Measurements from ENCODE around the gene CACNA2D2.

CACNA2D2 gene

GRCh38 chr3:50475348-50475747 is 28.1 kb downstream of the CACNA2D2 start:
- H2AFZ ChIP-seq (ENCODE audit: low read length): no peak overlapping the region
- no peak for TF ChIP-seq CTCF (IDR thresholded peaks at IDR 0.05; ENCODE audit: low read length)
- TF ChIP-seq EZH2 (IDR thresholded peaks at IDR 0.05; ENCODE audit: borderline replicate concordance, low read length): no peak
- no peaks in the 10 kb centered on the region for H3K79me2 ChIP-seq (ENCODE audit: insufficient read depth, low read length)

GRCh38 chr3:50474717-50475116 is 28.7 kb downstream of the CACNA2D2 start:
- Histone ChIP-seq H3K27ac (ENCODE audit: low read depth, low read length, poor library complexity, severe bottlenecking) (no peak overlapping the region), H3K79me2 (ENCODE audit: insufficient read depth, low read length) (no peaks in the 10 kb centered on the region), H3F3A (ENCODE audit: insufficient read depth, low read length) (no peaks in the 10 kb centered on the region), H3K4me2 (ENCODE audit: low read length) (no peak overlapping the region), H3K9ac (ENCODE audit: low read length) (no peak overlapping the region), H3K27me3 (ENCODE audit: insufficient read depth, low read length) (no peaks in the 10 kb centered on the region), H3K36me3 (ENCODE audit: insufficient read depth, low read length) (no peaks in the 10 kb centered on the region), H3K9me2 (ENCODE audit: low read depth, low read length) (no peaks in the 10 kb centered on the region), H2AFZ (ENCODE audit: low read length) (no peak overlapping the region), H3K9me3 (ENCODE audit: low read length) (no peaks in the 10 kb centered on the region), H3K4me3 (ENCODE audit: low read depth, low read length, poor library complexity, severe bottlenecking) (no peak overlapping the region), H4K20me1 (ENCODE audit: insufficient read depth, low read length) (no peaks in the 10 kb centered on the region), H3K4me1 (ENCODE audit: insufficient read depth, low read length, severe bottlenecking) (no peaks in the 10 kb centered on the region)
- no peak for TF ChIP-seq CTCF (IDR thresholded peaks at IDR 0.05; ENCODE audit: low read length)
- TF ChIP-seq EZH2 (IDR thresholded peaks at IDR 0.05; ENCODE audit: borderline replicate concordance, low read length): no peak

More at GRCh38 chr3:50475348-50475747, 28.1 kb downstream of the CACNA2D2 start:
- Histone ChIP-seq H3K9me2 (ENCODE audit: low read depth, low read length) (no peaks in the 10 kb centered on the region), H3K9me3 (ENCODE audit: low read length) (no peaks in the 10 kb centered on the region), H3K27ac (ENCODE audit: low read depth, low read length, poor library complexity, severe bottlenecking) (no peak overlapping the region), H4K20me1 (ENCODE audit: insufficient read depth, low read length) (no peaks in the 10 kb centered on the region), H3K9ac (ENCODE audit: low read length) (no peak overlapping the region), H3K36me3 (ENCODE audit: insufficient read depth, low read length) (no peaks in the 10 kb centered on the region), H3K4me2 (ENCODE audit: low read length) (no peak overlapping the region), H3K4me1 (ENCODE audit: insufficient read depth, low read length, severe bottlenecking) (no peaks in the 10 kb centered on the region), H3F3A (ENCODE audit: insufficient read depth, low read length) (no peaks in the 10 kb centered on the region), H3K4me3 (ENCODE audit: low read depth, low read length, poor library complexity, severe bottlenecking) (no peak overlapping the region), H3K27me3 (ENCODE audit: insufficient read depth, low read length) (no peaks in the 10 kb centered on the region)

GRCh38 chr3:50473768-50474167 is 29.7 kb downstream of the CACNA2D2 start:
- H3K79me2 ChIP-seq (ENCODE audit: insufficient read depth, low read length): no peaks in the 10 kb centered on the region
- no peaks in the 10 kb centered on the region for H3K9me2 ChIP-seq (ENCODE audit: low read depth, low read length)
- no peak overlapping the region for H3K9ac ChIP-seq (ENCODE audit: low read length)
- H3K27me3 ChIP-seq (ENCODE audit: insufficient read depth, low read length): no peaks in the 10 kb centered on the region
- no peak overlapping the region for H2AFZ ChIP-seq (ENCODE audit: low read length)
- no peak overlapping the region for H3K4me2 ChIP-seq (ENCODE audit: low read length)
- H3K4me1 ChIP-seq (ENCODE audit: insufficient read depth, low read length, severe bottlenecking): no peaks in the 10 kb centered on the region
- no peak overlapping the region for H3K4me3 ChIP-seq (ENCODE audit: low read depth, low read length, poor library complexity, severe bottlenecking)
- H3K27ac ChIP-seq (ENCODE audit: low read depth, low read length, poor library complexity, severe bottlenecking): no peak overlapping the region
- H3K9me3 ChIP-seq (ENCODE audit: low read length): no peaks in the 10 kb centered on the region
- H4K20me1 ChIP-seq (ENCODE audit: insufficient read depth, low read length): no peaks in the 10 kb centered on the region
- TF ChIP-seq CTCF (IDR thresholded peaks at IDR 0.05; ENCODE audit: low read length): no peak
- no peak for TF ChIP-seq EZH2 (IDR thresholded peaks at IDR 0.05; ENCODE audit: borderline replicate concordance, low read length)
- H3F3A ChIP-seq (ENCODE audit: insufficient read depth, low read length): no peaks in the 10 kb centered on the region
- no peaks in the 10 kb centered on the region for H3K36me3 ChIP-seq (ENCODE audit: insufficient read depth, low read length)

All from OCI-LY1 (cell line).